MCF 10A (cell line): ENCODE data around the gene PACRG. TPM values are rescaled to one million over a fixed set of nuclear protein-coding genes. Genes with fewer than 3 reads are reported as not detected.

Experiments
- BruUV-seq: library from RNA; stranded (reverse); fragments of 400-500 nt; replicated peaks from 2 replicates; lab custom pipeline; 2021; lab: Mats Ljungman, UMichigan
- CTCF ChIA-PET: fragments of 300-600 bp; sonication (Branson Sonifier 250); formaldehyde crosslinking; extraction: SDS; loops from one replicate; lab custom pipeline; 2021; ENCODE audit warnings: antibody characterized with exemption, inconsistent platforms; lab: Yijun Ruan, JAX
- POLR2A ChIA-PET: fragments of 300-600, 350-650 bp; sonication (Branson Sonifier 250); formaldehyde crosslinking; extraction: SDS; loops from one replicate; lab custom pipeline; 2020; ENCODE audit warnings: antibody characterized with exemption, inconsistent platforms; lab: Yijun Ruan, JAX
- DNase-seq: peaks from one replicate; pipeline ENCODE4 v3.0.0-alpha.2; 2018; ENCODE audit not compliant: unreplicated experiment
- H3K27ac Mint-ChIP-seq: one replicate; pipeline ENCODE4 v1.8.0; 2022; ENCODE audit warnings: mild to moderate bottlenecking, low read depth, mixed read lengths; ENCODE audit not compliant: unreplicated experiment
- H3K27me3 Mint-ChIP-seq: one replicate; pipeline ENCODE4 v1.8.0; 2022; ENCODE audit warnings: mixed read lengths; ENCODE audit not compliant: insufficient read depth, unreplicated experiment
- H3K36me3 Mint-ChIP-seq: one replicate; pipeline ENCODE4 v1.8.0; 2022; ENCODE audit warnings: mild to moderate bottlenecking, moderate library complexity, mixed read lengths; ENCODE audit not compliant: insufficient read depth, unreplicated experiment
- H3K4me1 Mint-ChIP-seq: one replicate; pipeline ENCODE4 v1.8.0; 2022; ENCODE audit warnings: mixed read lengths; ENCODE audit not compliant: insufficient read depth, unreplicated experiment
- H3K4me3 Mint-ChIP-seq: one replicate; pipeline ENCODE4 v1.8.0; 2022; ENCODE audit warnings: mild to moderate bottlenecking, moderate library complexity, mixed read lengths; ENCODE audit not compliant: unreplicated experiment
- H3K9me3 Mint-ChIP-seq: one replicate; pipeline ENCODE4 v1.8.0; 2022; ENCODE audit warnings: mixed read lengths; ENCODE audit not compliant: unreplicated experiment
- CTCF ChIP-seq: fragments of 200-600 bp; IDR thresholded peaks from one replicate; pipeline ENCODE4 v1.8.0; 2022; ENCODE audit warnings: antibody characterized with exemption, mild to moderate bottlenecking; ENCODE audit not compliant: unreplicated experiment
- intact Hi-C: fragments of 100-400 bp; cut with micrococcal nuclease; formaldehyde crosslinking; loops from 2 replicates; pipeline ENCODE4 v1.14.1; 2022
- total RNA-seq: library from RNA; stranded (reverse); gene quantifications from 2 replicates; pipeline ENCODE4 v1.2.3, GENCODE V29; 2022

The PACRG gene
- total RNA-seq, 1 experiment from 2014 or later = not detected

GRCh38 chr6:163285691-163286090 is 557.9 kb downstream of the PACRG start:
- ChIA-PET POLR2A (no interaction called here), CTCF (no interaction called here)
- Mint-ChIP-seq H3K27ac (no peak overlapping the region), H3K36me3 (no peaks in the 10 kb centered on the region), H3K9me3 (no peaks in the 10 kb centered on the region), H3K4me3 (no peak overlapping the region), H3K4me1 (no peaks in the 10 kb centered on the region), H3K27me3 (no peaks in the 10 kb centered on the region)
- TF ChIP-seq CTCF = no peak
- BruUV-seq = no TSS peak
- intact Hi-C loops = no loop called here
- DNase-seq = no peak

DNA sequence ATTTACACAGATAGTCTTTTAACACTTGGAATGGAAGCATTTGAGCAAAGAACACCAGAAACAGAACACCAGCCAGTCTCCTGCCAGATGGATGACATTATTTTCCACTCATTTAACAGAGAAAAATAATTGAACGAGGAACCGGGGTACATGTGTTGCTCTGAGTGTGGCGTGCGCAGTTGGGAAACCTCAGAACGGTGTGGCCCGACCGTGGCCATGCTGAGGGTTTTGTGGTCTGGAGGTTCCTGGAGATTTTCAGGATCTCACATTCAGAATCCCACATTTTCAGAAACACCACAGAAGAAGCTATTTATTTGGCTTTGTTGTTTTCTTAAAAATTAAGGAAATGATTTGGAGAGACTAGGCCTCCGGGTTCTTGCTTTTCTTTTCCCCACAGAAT is 559.9 kb downstream of the PACRG start:
- H3K9me3 Mint-ChIP-seq = no peaks in the 10 kb centered on the region
- no peak overlapping the region for H3K27ac Mint-ChIP-seq
- no peaks in the 10 kb centered on the region for H3K27me3 Mint-ChIP-seq
- no TSS peak for BruUV-seq
- H3K36me3 Mint-ChIP-seq = no peaks in the 10 kb centered on the region
- no peak for DNase-seq
- CTCF ChIA-PET = no interaction called here
- H3K4me1 Mint-ChIP-seq = no peaks in the 10 kb centered on the region
- POLR2A ChIA-PET = no interaction called here
- intact Hi-C loops = no loop called here
- H3K4me3 Mint-ChIP-seq = no peak overlapping the region
- TF ChIP-seq CTCF = no peak

GRCh38 chr6:163288066-163288465 is 560.3 kb downstream of the PACRG start:
- no peak for DNase-seq

GRCh38 chr6:163288915-163289314 is 561.1 kb downstream of the PACRG start:
- no peak for TF ChIP-seq CTCF
- Mint-ChIP-seq H3K27ac (no peak overlapping the region), H3K27me3 (no peaks in the 10 kb centered on the region), H3K9me3 (no peaks in the 10 kb centered on the region), H3K36me3 (no peaks in the 10 kb centered on the region), H3K4me1 (no peaks in the 10 kb centered on the region), H3K4me3 (no peak overlapping the region)
- CTCF ChIA-PET = interaction anchor here (0.6 kb wide), 1 partner anchor 134 kb away, joined by 3 read pairs; no protein-coding TSS in a partner anchor
- no TSS peak for BruUV-seq
- no peak for DNase-seq
- intact Hi-C loops = no loop called here
- POLR2A ChIA-PET = no interaction called here

More at GRCh38 chr6:163288066-163288465, 560.3 kb downstream of the PACRG start:
- Mint-ChIP-seq H3K9me3 (no peaks in the 10 kb centered on the region), H3K27ac (no peak overlapping the region), H3K4me1 (no peaks in the 10 kb centered on the region), H3K36me3 (no peaks in the 10 kb centered on the region), H3K4me3 (no peak overlapping the region), H3K27me3 (no peaks in the 10 kb centered on the region)
- intact Hi-C loops = no loop called here
- CTCF ChIA-PET = interaction anchor here (0.6 kb wide), 1 partner anchor 135 kb away, joined by 3 read pairs; no protein-coding TSS in a partner anchor
- POLR2A ChIA-PET = no interaction called here
- no TSS peak for BruUV-seq
- no peak for TF ChIP-seq CTCF
